ENCODE data around the gene FAM217B.

The FAM217B gene, protein sequence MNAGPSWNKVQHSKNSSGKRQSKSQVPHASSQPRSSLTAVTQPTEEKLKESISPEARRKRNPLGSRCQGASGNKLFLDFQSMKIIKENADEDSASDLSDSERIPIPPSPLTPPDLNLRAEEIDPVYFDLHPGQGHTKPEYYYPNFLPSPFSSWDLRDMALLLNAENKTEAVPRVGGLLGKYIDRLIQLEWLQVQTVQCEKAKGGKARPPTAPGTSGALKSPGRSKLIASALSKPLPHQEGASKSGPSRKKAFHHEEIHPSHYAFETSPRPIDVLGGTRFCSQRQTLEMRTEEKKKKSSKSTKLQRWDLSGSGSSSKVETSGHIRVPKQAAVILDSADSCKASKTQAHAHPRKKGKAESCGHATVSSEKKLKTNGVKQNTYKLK

GRCh38 chr20:59940129-59940955 is at the start of gene FAM217B, which contains the start of gene PPP1R3D:
FAM217B (plus strand) TSS chr20:59940389; CDS start chr20:59943944, 3,555 bp downstream.
PPP1R3D (minus strand) TSS chr20:59940305; CDS start chr20:59939931, 374 bp downstream.
- Histone ChIP-seq H3K79me2 (peaks cover 8% of the 10 kb centered on the region), H3K9ac (peak within 1 kb of the TSS; percentile 82), H3K36me3 (ENCODE audit: control insufficient read depth, insufficient read depth, low read length) (no peaks in the 10 kb centered on the region), H3K4me2 (ENCODE audit: low read length) (peak within 1 kb of the TSS; percentile 79), H3K27me3 (ENCODE audit: control insufficient read depth, insufficient read depth, low read length) (no peaks in the 10 kb centered on the region), H3K27ac (peak within 1 kb of the TSS; percentile 99), H2AFZ (peak within 1 kb of the TSS; percentile 94), H3K4me1 (peaks cover 5% of the 10 kb centered on the region), H3K4me3 (ENCODE audit: low read depth, low read length) (peak within 1 kb of the TSS; percentile 67), H3K9me3 (ENCODE audit: control insufficient read depth, low read length) (no peaks in the 10 kb centered on the region)
- TF ChIP-seq, protein P1, sequence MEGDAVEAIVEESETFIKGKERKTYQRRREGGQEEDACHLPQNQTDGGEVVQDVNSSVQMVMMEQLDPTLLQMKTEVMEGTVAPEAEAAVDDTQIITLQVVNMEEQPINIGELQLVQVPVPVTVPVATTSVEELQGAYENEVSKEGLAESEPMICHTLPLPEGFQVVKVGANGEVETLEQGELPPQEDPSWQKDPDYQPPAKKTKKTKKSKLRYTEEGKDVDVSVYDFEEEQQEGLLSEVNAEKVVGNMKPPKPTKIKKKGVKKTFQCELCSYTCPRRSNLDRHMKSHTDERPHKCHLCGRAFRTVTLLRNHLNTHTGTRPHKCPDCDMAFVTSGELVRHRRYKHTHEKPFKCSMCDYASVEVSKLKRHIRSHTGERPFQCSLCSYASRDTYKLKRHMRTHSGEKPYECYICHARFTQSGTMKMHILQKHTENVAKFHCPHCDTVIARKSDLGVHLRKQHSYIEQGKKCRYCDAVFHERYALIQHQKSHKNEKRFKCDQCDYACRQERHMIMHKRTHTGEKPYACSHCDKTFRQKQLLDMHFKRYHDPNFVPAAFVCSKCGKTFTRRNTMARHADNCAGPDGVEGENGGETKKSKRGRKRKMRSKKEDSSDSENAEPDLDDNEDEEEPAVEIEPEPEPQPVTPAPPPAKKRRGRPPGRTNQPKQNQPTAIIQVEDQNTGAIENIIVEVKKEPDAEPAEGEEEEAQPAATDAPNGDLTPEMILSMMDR (IDR thresholded peaks at IDR 0.05), result no peak

DNA sequence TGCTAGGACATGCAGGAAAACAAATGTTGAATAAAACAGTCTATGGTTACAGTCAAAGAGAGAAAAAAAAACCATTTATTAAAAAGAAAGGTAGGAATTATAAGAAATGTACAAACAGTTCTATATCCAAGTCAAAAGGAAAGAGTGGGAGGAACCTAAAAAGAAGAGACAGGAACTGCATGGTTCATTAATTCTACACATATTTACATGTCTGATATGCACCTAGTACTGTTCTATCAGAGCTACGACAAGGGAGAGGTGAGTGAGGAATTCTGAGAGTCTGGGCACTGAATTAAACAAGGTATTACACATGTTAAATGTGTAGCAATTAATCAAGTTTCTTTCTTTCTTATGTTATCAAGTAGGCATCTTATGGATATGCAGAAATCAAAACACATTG is 48.6 kb upstream of the FAM217B start:
- no peaks in the 10 kb centered on the region for H3K27me3 ChIP-seq (ENCODE audit: control insufficient read depth, insufficient read depth, low read length)
- TF ChIP-seq, protein P1 (IDR thresholded peaks at IDR 0.05), result no peak
- H3K79me2 ChIP-seq, result no peaks in the 10 kb centered on the region
- H3K4me3 ChIP-seq (ENCODE audit: low read depth, low read length), result no peak overlapping the region
- H2AFZ ChIP-seq, result no peak overlapping the region
- H3K4me2 ChIP-seq (ENCODE audit: low read length), result no peak overlapping the region
- no peak overlapping the region for H3K9ac ChIP-seq
- H3K9me3 ChIP-seq (ENCODE audit: control insufficient read depth, low read length), result no peaks in the 10 kb centered on the region
- H3K36me3 ChIP-seq (ENCODE audit: control insufficient read depth, insufficient read depth, low read length), result no peaks in the 10 kb centered on the region
- H3K27ac ChIP-seq, result no peak overlapping the region
- H3K4me1 ChIP-seq, result peaks cover 4% of the 10 kb centered on the region

DNA sequence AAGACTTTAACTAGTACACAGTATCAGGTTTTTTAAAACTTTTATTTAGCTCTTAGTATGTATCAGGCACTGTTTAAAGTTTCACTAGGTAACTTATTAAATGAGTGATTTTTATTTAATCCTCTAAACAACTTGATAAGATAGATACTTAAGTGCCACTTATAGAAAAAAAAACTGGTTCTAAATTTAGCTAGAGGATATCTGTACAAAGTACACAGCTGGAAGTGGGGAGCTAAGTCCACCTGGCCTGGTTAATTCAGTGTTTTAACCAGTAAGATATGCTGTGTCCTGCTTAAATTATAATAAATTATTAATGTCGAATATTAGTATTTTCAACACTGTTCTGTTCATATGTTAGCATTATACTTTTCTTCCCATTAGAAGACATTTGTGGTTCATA is 44.3 kb upstream of the FAM217B start:
- Histone ChIP-seq H3K9me3 (ENCODE audit: control insufficient read depth, low read length) (no peaks in the 10 kb centered on the region), H3K36me3 (ENCODE audit: control insufficient read depth, insufficient read depth, low read length) (no peaks in the 10 kb centered on the region), H3K4me3 (ENCODE audit: low read depth, low read length) (no peak overlapping the region), H3K4me2 (ENCODE audit: low read length) (no peak overlapping the region), H3K4me1 (peaks cover 4% of the 10 kb centered on the region), H3K27me3 (ENCODE audit: control insufficient read depth, insufficient read depth, low read length) (no peaks in the 10 kb centered on the region), H3K9ac (no peak overlapping the region), H3K27ac (no peak overlapping the region), H3K79me2 (no peaks in the 10 kb centered on the region), H2AFZ (no peak overlapping the region)
- TF ChIP-seq, protein P1 (IDR thresholded peaks at IDR 0.05), result no peak

- Histone ChIP-seq H3K36me3 (ENCODE audit: control insufficient read depth, insufficient read depth, low read length) (no peaks in the 10 kb centered on the region), H3K27me3 (ENCODE audit: control insufficient read depth, insufficient read depth, low read length) (no peaks in the 10 kb centered on the region), H3K4me3 (ENCODE audit: low read depth, low read length) (no peak overlapping the region), H3K27ac (no peak overlapping the region), H3K9me3 (ENCODE audit: control insufficient read depth, low read length) (no peaks in the 10 kb centered on the region), H3K4me2 (ENCODE audit: low read length) (no peak overlapping the region), H2AFZ (no peak overlapping the region), H3K9ac (no peak overlapping the region), H3K4me1 (no peaks in the 10 kb centered on the region), H3K79me2 (no peaks in the 10 kb centered on the region)
- TF ChIP-seq, protein P1 (IDR thresholded peaks at IDR 0.05), result no peak
These were observed 37.7 kb upstream of the FAM217B start for GRCh38 chr20:59902470-59902869.

All from parathyroid adenoma (tissue), 2 donors.